ENCODE measurements around the gene NOL7.

The NOL7 gene

DNA sequence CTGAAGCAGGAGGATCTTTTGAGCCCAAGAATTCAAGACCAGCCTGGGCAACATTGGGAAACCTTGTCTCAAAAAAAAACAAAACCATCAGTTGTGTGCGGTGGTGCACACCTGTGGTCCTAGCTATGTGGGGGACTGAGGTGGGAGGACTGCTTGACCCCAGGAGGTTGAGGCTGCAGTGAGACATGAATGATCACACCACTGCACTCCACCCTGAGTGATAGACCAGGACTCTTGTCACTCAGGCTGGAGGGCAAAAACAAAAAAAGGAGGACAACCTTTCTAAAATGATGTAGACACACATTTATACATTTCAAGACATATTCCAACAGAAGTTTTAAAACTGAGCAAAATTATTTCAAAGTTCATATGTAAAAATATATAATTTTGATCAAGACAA, 45.1 kb downstream of the NOL7 start:
- Histone ChIP-seq H2AK5ac (ENCODE audit: low read length) (no peak overlapping the region), H3K9ac (ENCODE audit: low read length) (no peak overlapping the region), H3K36me3 (ENCODE audit: control insufficient read depth in 1 of 2, insufficient read depth in 2 of 2, low read length in 2 of 2) (no peaks in the 10 kb centered on the region), H3K9me3 (ENCODE audit: insufficient read depth, low read depth, low read length) (no peaks in the 10 kb centered on the region), H4K91ac (ENCODE audit: low read depth, low read length) (no peak overlapping the region), H4K12ac (ENCODE audit: low read depth, low read length) (no peak overlapping the region), H3K79me1 (ENCODE audit: low read length) (no peaks in the 10 kb centered on the region), H2BK5ac (ENCODE audit: low read depth, low read length, poor library complexity) (no peak overlapping the region), H3K18ac (ENCODE audit: low read length) (no peak overlapping the region), H2AFZ (ENCODE audit: insufficient read depth, low read length, poor library complexity) (no peak overlapping the region), H2BK12ac (ENCODE audit: low read length) (no peak overlapping the region), H3K27ac (ENCODE audit: low read depth, low read length) (no peak overlapping the region), H4K8ac (ENCODE audit: low read depth, low read length) (no peak overlapping the region), H3K4me3 (ENCODE audit: low read depth, low read length) (no peak overlapping the region), H3K4me1 (ENCODE audit: control insufficient read depth in 1 of 2, insufficient read depth in 2 of 2, low read length in 2 of 2) (no peaks in the 10 kb centered on the region), H2BK120ac (ENCODE audit: insufficient read depth, low read length, poor library complexity) (no peak overlapping the region), H3K4me2 (ENCODE audit: low read length) (no peak overlapping the region), H3K4ac (ENCODE audit: low read depth, low read length) (peak overlapping the region; percentile 68), H3K14ac (ENCODE audit: low read length) (no peak overlapping the region), H3K23ac (ENCODE audit: low read length) (no peak overlapping the region), H3K27me3 (ENCODE audit: insufficient read depth, low read length) (no peaks in the 10 kb centered on the region), H3K79me2 (ENCODE audit: control insufficient read depth, insufficient read depth, low read length, poor library complexity) (peaks cover 2% of the 10 kb centered on the region)
- no peak for DNase-seq
- WGBS (ENCODE audit: extremely low coverage, insufficient coverage, insufficient read length), result no CpG with 5 or more reads among the region's 1 CpG

DNA sequence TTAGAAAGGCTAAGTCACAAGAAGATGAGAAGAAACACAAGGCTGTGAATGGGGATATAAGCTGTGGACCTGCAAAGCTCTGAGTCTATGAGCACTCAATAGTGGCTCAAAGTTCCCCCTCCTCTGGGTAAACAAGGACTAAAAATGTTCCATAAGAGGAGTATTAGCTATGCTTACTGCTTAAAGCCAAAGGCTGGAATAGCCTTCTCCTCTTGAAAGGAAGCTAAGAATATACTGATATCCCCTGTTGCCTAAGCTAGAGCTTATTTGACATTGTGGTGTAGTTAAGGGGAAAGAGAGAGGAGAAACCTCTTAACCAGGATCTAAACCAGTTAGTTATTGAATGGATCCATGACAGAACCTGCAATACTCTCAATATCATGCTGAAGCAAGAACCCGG, 45.8 kb downstream of the NOL7 start:
- no peaks in the 10 kb centered on the region for H3K4me1 ChIP-seq (ENCODE audit: control insufficient read depth in 1 of 2, insufficient read depth in 2 of 2, low read length in 2 of 2)
- H3K4me3 ChIP-seq (ENCODE audit: low read depth, low read length), result no peak overlapping the region
- H2BK12ac ChIP-seq (ENCODE audit: low read length), result no peak overlapping the region
- no peak overlapping the region for H3K4me2 ChIP-seq (ENCODE audit: low read length)
- no peaks in the 10 kb centered on the region for H3K79me1 ChIP-seq (ENCODE audit: low read length)
- H3K4ac ChIP-seq (ENCODE audit: low read depth, low read length), result no peak overlapping the region
- no peak overlapping the region for H3K18ac ChIP-seq (ENCODE audit: low read length)
- H4K91ac ChIP-seq (ENCODE audit: low read depth, low read length), result no peak overlapping the region
- no peak overlapping the region for H2AFZ ChIP-seq (ENCODE audit: insufficient read depth, low read length, poor library complexity)
- no peak overlapping the region for H2BK120ac ChIP-seq (ENCODE audit: insufficient read depth, low read length, poor library complexity)
- no peaks in the 10 kb centered on the region for H3K9me3 ChIP-seq (ENCODE audit: insufficient read depth, low read depth, low read length)
- no peaks in the 10 kb centered on the region for H3K27me3 ChIP-seq (ENCODE audit: insufficient read depth, low read length)
- H2BK5ac ChIP-seq (ENCODE audit: low read depth, low read length, poor library complexity), result no peak overlapping the region
- no peak overlapping the region for H3K23ac ChIP-seq (ENCODE audit: low read length)
- H2AK5ac ChIP-seq (ENCODE audit: low read length), result no peak overlapping the region
- no peak overlapping the region for H4K12ac ChIP-seq (ENCODE audit: low read depth, low read length)
- no peak overlapping the region for H3K9ac ChIP-seq (ENCODE audit: low read length)
- no peak overlapping the region for H4K8ac ChIP-seq (ENCODE audit: low read depth, low read length)
- H3K36me3 ChIP-seq (ENCODE audit: control insufficient read depth in 1 of 2, insufficient read depth in 2 of 2, low read length in 2 of 2), result no peaks in the 10 kb centered on the region
- no peak overlapping the region for H3K27ac ChIP-seq (ENCODE audit: low read depth, low read length)
- H3K79me2 ChIP-seq (ENCODE audit: control insufficient read depth, insufficient read depth, low read length, poor library complexity), result peaks cover 2% of the 10 kb centered on the region
- H3K14ac ChIP-seq (ENCODE audit: low read length), result no peak overlapping the region
- DNase-seq, result no peak
- no CpG with 5 or more reads among the region's 1 CpG for WGBS (ENCODE audit: extremely low coverage, insufficient coverage, insufficient read length)

- no peak overlapping the region for H3K4me2 ChIP-seq (ENCODE audit: low read length)
- H3K9me3 ChIP-seq (ENCODE audit: insufficient read depth, low read depth, low read length), result no peaks in the 10 kb centered on the region
- H4K12ac ChIP-seq (ENCODE audit: low read depth, low read length), result no peak overlapping the region
- no peak overlapping the region for H2BK120ac ChIP-seq (ENCODE audit: insufficient read depth, low read length, poor library complexity)
- H2BK5ac ChIP-seq (ENCODE audit: low read depth, low read length, poor library complexity), result no peak overlapping the region
- H3K27ac ChIP-seq (ENCODE audit: low read depth, low read length), result no peak overlapping the region
- H3K18ac ChIP-seq (ENCODE audit: low read length), result no peak overlapping the region
- no peak for DNase-seq
- H2AK5ac ChIP-seq (ENCODE audit: low read length), result no peak overlapping the region
- H3K14ac ChIP-seq (ENCODE audit: low read length), result no peak overlapping the region
- H2BK12ac ChIP-seq (ENCODE audit: low read length), result no peak overlapping the region
- no peak overlapping the region for H3K9ac ChIP-seq (ENCODE audit: low read length)
- WGBS (ENCODE audit: extremely low coverage, insufficient coverage, insufficient read length), result no CpG with 5 or more reads among the region's 2 CpGs
- H3K27me3 ChIP-seq (ENCODE audit: insufficient read depth, low read length), result no peaks in the 10 kb centered on the region
- H4K91ac ChIP-seq (ENCODE audit: low read depth, low read length), result no peak overlapping the region
- H3K23ac ChIP-seq (ENCODE audit: low read length), result no peak overlapping the region
- no peaks in the 10 kb centered on the region for H3K36me3 ChIP-seq (ENCODE audit: control insufficient read depth in 1 of 2, insufficient read depth in 2 of 2, low read length in 2 of 2)
- H4K8ac ChIP-seq (ENCODE audit: low read depth, low read length), result no peak overlapping the region
- no peak overlapping the region for H3K4ac ChIP-seq (ENCODE audit: low read depth, low read length)
- H3K4me3 ChIP-seq (ENCODE audit: low read depth, low read length), result no peak overlapping the region
- H3K79me1 ChIP-seq (ENCODE audit: low read length), result no peaks in the 10 kb centered on the region
- no peaks in the 10 kb centered on the region for H3K4me1 ChIP-seq (ENCODE audit: control insufficient read depth in 1 of 2, insufficient read depth in 2 of 2, low read length in 2 of 2)
- peaks cover 2% of the 10 kb centered on the region for H3K79me2 ChIP-seq (ENCODE audit: control insufficient read depth, insufficient read depth, low read length, poor library complexity)
- H2AFZ ChIP-seq (ENCODE audit: insufficient read depth, low read length, poor library complexity), result no peak overlapping the region
Observed at GRCh38 chr6:13661647-13662046, 46.5 kb downstream of the NOL7 start.

DNA sequence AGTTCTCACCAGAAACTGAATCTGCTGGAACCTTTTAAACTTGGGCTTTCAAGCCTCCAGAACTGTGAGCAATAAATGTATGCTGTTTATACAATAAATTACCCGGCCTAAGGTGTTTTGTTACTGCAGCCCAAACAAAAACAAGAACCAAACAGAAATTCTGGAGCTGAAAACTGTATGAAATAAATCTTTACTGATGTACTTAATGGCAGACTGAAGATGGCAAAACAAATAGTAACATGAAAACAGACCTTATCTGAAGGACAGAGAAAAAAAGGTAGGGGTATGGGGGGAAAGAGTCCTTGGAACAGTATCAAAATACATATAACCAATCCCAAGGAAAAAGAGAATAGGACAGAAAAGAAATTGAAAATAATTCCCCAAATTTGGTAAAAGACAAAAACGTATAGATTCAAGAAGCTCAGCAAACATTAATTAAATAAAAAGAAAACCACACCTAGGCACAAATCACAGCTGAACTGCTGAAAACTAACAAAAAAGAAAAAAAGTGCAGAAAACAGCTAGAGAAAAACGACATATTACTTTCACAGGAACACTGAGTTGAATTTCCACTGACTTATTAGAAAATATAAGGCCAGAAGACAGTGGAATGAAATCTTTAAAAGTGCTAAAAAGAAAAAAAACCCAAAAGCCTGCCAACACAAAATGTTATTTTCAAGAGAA, 47.7 kb downstream of the NOL7 start:
- no CpG with 5 or more reads among the region's 3 CpGs for WGBS (ENCODE audit: extremely low coverage, insufficient coverage, insufficient read length)
- Histone ChIP-seq H4K12ac (ENCODE audit: low read depth, low read length) (no peak overlapping the region), H3K18ac (ENCODE audit: low read length) (no peak overlapping the region), H3K14ac (ENCODE audit: low read length) (no peak overlapping the region), H4K91ac (ENCODE audit: low read depth, low read length) (no peak overlapping the region), H3K9ac (ENCODE audit: low read length) (no peak overlapping the region), H3K4me3 (ENCODE audit: low read depth, low read length) (no peak overlapping the region), H2BK5ac (ENCODE audit: low read depth, low read length, poor library complexity) (no peak overlapping the region), H3K23ac (ENCODE audit: low read length) (no peak overlapping the region), H2AFZ (ENCODE audit: insufficient read depth, low read length, poor library complexity) (no peak overlapping the region), H3K4ac (ENCODE audit: low read depth, low read length) (peak overlapping the region; percentile 52), H3K9me3 (ENCODE audit: insufficient read depth, low read depth, low read length) (no peaks in the 10 kb centered on the region), H3K79me2 (ENCODE audit: control insufficient read depth, insufficient read depth, low read length, poor library complexity) (peaks cover 2% of the 10 kb centered on the region), H2BK12ac (ENCODE audit: low read length) (no peak overlapping the region), H4K8ac (ENCODE audit: low read depth, low read length) (no peak overlapping the region), H3K27ac (ENCODE audit: low read depth, low read length) (no peak overlapping the region), H3K79me1 (ENCODE audit: low read length) (no peaks in the 10 kb centered on the region), H3K4me1 (ENCODE audit: control insufficient read depth in 1 of 2, insufficient read depth in 2 of 2, low read length in 2 of 2) (no peaks in the 10 kb centered on the region), H2AK5ac (ENCODE audit: low read length) (no peak overlapping the region), H3K27me3 (ENCODE audit: insufficient read depth, low read length) (no peaks in the 10 kb centered on the region), H3K4me2 (ENCODE audit: low read length) (no peak overlapping the region), H3K36me3 (ENCODE audit: control insufficient read depth in 1 of 2, insufficient read depth in 2 of 2, low read length in 2 of 2) (no peaks in the 10 kb centered on the region), H2BK120ac (ENCODE audit: insufficient read depth, low read length, poor library complexity) (no peak overlapping the region)
- DNase-seq, result no peak

Data from trophoblast cell (in vitro differentiated cells and primary cell).